Colonic mucosa (tissue), 4 donors: ENCODE measurements around the gene CCDC12. TPM values are rescaled to one million over a fixed set of nuclear protein-coding genes. Genes with fewer than 3 reads are reported as not detected.
A peak's percentile ranks its signal among the peaks of the same experiment; 100 is the strongest.

Experiments used
- DNase-seq: peaks from one replicate; pipeline ENCODE4 v3.0.0-alpha.2; 2020
- H3K27ac ChIP-seq: fragments of 200-600 bp; one replicate; pipeline ENCODE4 v1.8.0; 2021
- H3K27me3 ChIP-seq: fragments of 200-600 bp; one replicate; pipeline ENCODE4 v1.8.0; 2021
- H3K36me3 ChIP-seq: fragments of 200-600 bp; one replicate; pipeline ENCODE4 v1.8.0; 2021
- H3K4me1 ChIP-seq: fragments of 200-600 bp; one replicate; pipeline ENCODE4 v1.8.0; 2021; ENCODE audit warnings: mild to moderate bottlenecking
- H3K4me3 ChIP-seq: fragments of 200-600 bp; one replicate; pipeline ENCODE4 v1.8.0; 2021
- H3K9ac ChIP-seq, 2 donors: one replicate each; pipeline ENCODE4 v1.7.0; 2013; ENCODE audit warnings: control low read depth in 2 of 2, low read depth in 2 of 2, low read length in 2 of 2
- H3K9me3 ChIP-seq: fragments of 200-600 bp; one replicate; pipeline ENCODE4 v1.8.0; 2021
- CTCF ChIP-seq: fragments of 200-600 bp; IDR thresholded peaks from one replicate; pipeline ENCODE4 v1.8.0; 2022; ENCODE audit warnings: antibody characterized with exemption, mild to moderate bottlenecking
- intact Hi-C: fragments of 100-400 bp; cut with DNase I; formaldehyde crosslinking; loops from one replicate; pipeline ENCODE4 v1.14.1; 2022
- total RNA-seq, 2 donors: library from RNA; stranded (reverse); fragmentation: NEBNext Ultra II Directional in 1 of 2; extraction: Animal tissue kit (Norgen Biotek cat#: 25700) in 1 of 2; gene quantifications; one replicate each; pipeline ENCODE4 v1.2.1, GENCODE V29; 2021
- donor health status: healthy.
- donor health status: DM: no; HTN: no; CAD: no.
- donor health status: DM: no; HTN: no; CAD: no.

The CCDC12 gene
- total RNA-seq, 2 donors from 2014 or later: 34.1 to 55.7 TPM

- DNase-seq: no peak
- Histone ChIP-seq H3K27me3 (no peaks in the 10 kb centered on the region), H3K9me3 (no peaks in the 10 kb centered on the region), H3K9ac (peak overlapping the region in 1 of 2 donors; percentile 35), H3K4me1 (peaks cover 42% of the 10 kb centered on the region), H3K36me3 (no peaks in the 10 kb centered on the region), H3K27ac (peak overlapping the region; percentile 75), H3K4me3 (no peak overlapping the region)
- intact Hi-C loops: no loop called here
- TF ChIP-seq CTCF: no peak
These were observed 32.4 kb downstream of the CCDC12 start for GRCh38 chr3:46944191-46944590.

GRCh38 chr3:46943237-46944187, 33.0 kb downstream of the CCDC12 start:
- H3K36me3 ChIP-seq: no peaks in the 10 kb centered on the region
- peak overlapping the region; percentile 75 for H3K27ac ChIP-seq
- no peak for TF ChIP-seq CTCF
- H3K9ac ChIP-seq: peak overlapping the region in 1 of 2 donors; percentile 35
- intact Hi-C loops: no loop called here
- H3K4me3 ChIP-seq: no peak overlapping the region
- peaks cover 36% of the 10 kb centered on the region for H3K4me1 ChIP-seq
- no peaks in the 10 kb centered on the region for H3K27me3 ChIP-seq
- peak; percentile 74 for DNase-seq
- no peaks in the 10 kb centered on the region for H3K9me3 ChIP-seq

- no peaks in the 10 kb centered on the region for H3K9me3 ChIP-seq
- no peaks in the 10 kb centered on the region for H3K27me3 ChIP-seq
- DNase-seq: no peak
- H3K27ac ChIP-seq: peak overlapping the region; percentile 75
- H3K4me3 ChIP-seq: no peak overlapping the region
- intact Hi-C loops: no loop called here
- H3K4me1 ChIP-seq: peaks cover 28% of the 10 kb centered on the region
- peak overlapping the region in 1 of 2 donors; percentile 35 for H3K9ac ChIP-seq
- no peaks in the 10 kb centered on the region for H3K36me3 ChIP-seq
- TF ChIP-seq CTCF: no peak
These were observed 33.9 kb downstream of the CCDC12 start for GRCh38 chr3:46942481-46943236.

- Histone ChIP-seq H3K36me3 (no peaks in the 10 kb centered on the region), H3K27ac (peak overlapping the region; percentile 38), H3K9ac (peak overlapping the region in 1 of 2 donors; percentile 35), H3K27me3 (no peaks in the 10 kb centered on the region), H3K4me1 (peaks cover 27% of the 10 kb centered on the region), H3K4me3 (no peak overlapping the region), H3K9me3 (no peaks in the 10 kb centered on the region)
- intact Hi-C loops: no loop called here
- DNase-seq: no peak
- no peak for TF ChIP-seq CTCF
These were observed 34.5 kb downstream of the CCDC12 start for GRCh38 chr3:46942076-46942475.

GRCh38 chr3:46939578-46940445, 36.7 kb downstream of the CCDC12 start:
- intact Hi-C loops: no loop called here
- peaks cover 19% of the 10 kb centered on the region for H3K4me1 ChIP-seq

More at GRCh38 chr3:46939578-46940445, 36.7 kb downstream of the CCDC12 start:
- Histone ChIP-seq H3K4me3 (no peak overlapping the region), H3K9me3 (no peaks in the 10 kb centered on the region), H3K27me3 (no peaks in the 10 kb centered on the region), H3K36me3 (no peaks in the 10 kb centered on the region), H3K27ac (no peak overlapping the region), H3K9ac (no peak overlapping the region)
- TF ChIP-seq CTCF: no peak
- no peak for DNase-seq
